Suprapubic skin (tissue), 4 donors: Measurements from ENCODE around the gene JPH3. TPM values are rescaled to one million over a fixed set of nuclear protein-coding genes. Genes with fewer than 3 reads are reported as not detected.

Experiments
- DNase-seq, 2 donors: peaks; one replicate each; pipeline ENCODE4 v3.0.0-alpha.2; 2019; ENCODE audit warnings: low spot score in 2 of 2
- H3K27ac ChIP-seq: fragments of 200-600 bp; sonication (generic); one replicate; pipeline ENCODE4 v1.5.1; 2019
- H3K27me3 ChIP-seq: fragments of 200-600 bp; sonication (generic); one replicate; pipeline ENCODE4 v1.5.1; 2019
- H3K36me3 ChIP-seq: fragments of 200-600 bp; sonication (generic); one replicate; pipeline ENCODE4 v1.5.1; 2019
- H3K4me1 ChIP-seq: fragments of 200-600 bp; sonication (generic); one replicate; pipeline ENCODE4 v1.5.1; 2019
- H3K4me3 ChIP-seq: fragments of 200-600 bp; sonication (generic); one replicate; pipeline ENCODE4 v1.5.1; 2019; ENCODE audit warnings: mild to moderate bottlenecking
- H3K9me3 ChIP-seq: fragments of 200-600 bp; sonication (generic); one replicate; pipeline ENCODE4 v1.5.1; 2019
- CTCF ChIP-seq, 2 donors: fragments of 200-600 bp in 1 of 2; fragments of 450-650 bp in 1 of 2; sonication (generic) in 1 of 2; IDR thresholded peaks; one replicate each; pipeline ENCODE4 v1.5.1; 2016 to 2019; ENCODE audit warnings: antibody characterized with exemption in 2 of 2, mild to moderate bottlenecking in 1 of 2, moderate library complexity in 1 of 2
- EP300 ChIP-seq: sonication (generic); formaldehyde crosslinking; IDR thresholded peaks from one replicate; pipeline ENCODE4 v1.6.1; 2017; ENCODE audit warnings: antibody characterized with exemption
- POLR2A ChIP-seq, 2 donors: fragments of 450-650 bp; IDR thresholded peaks; one replicate each; pipeline ENCODE4 v1.6.1; 2017; ENCODE audit warnings: antibody characterized with exemption in 2 of 2, mild to moderate bottlenecking in 2 of 2, moderate library complexity in 2 of 2
- POLR2AphosphoS5 ChIP-seq, 3 donors: sonication (generic); formaldehyde crosslinking; IDR thresholded peaks; one replicate each; pipeline ENCODE4 v1.6.1; 2017; ENCODE audit warnings: antibody characterized with exemption in 3 of 3
- WGBS: methylation state at CpG from one replicate; pipeline ENCODE4 v1.1.5; 2018; 5-methylcytosine and 5-hydroxymethylcytosine counted together
- total RNA-seq, 4 donors: library from RNA; depleted of rRNA; stranded (reverse); fragments of >200 nt; gene quantifications; one replicate each; pipeline ENCODE4 v1.1.0, GENCODE V29; 2016

JPH3 gene
- total RNA-seq, 4 donors from 2014 or later = not detected

- H3K27me3 ChIP-seq = peaks cover 10% of the 10 kb centered on the region
- TF ChIP-seq POLR2A (IDR thresholded peaks at IDR 0.05) = no peak
- no peak for TF ChIP-seq EP300
- no peak for TF ChIP-seq POLR2AphosphoS5 (IDR thresholded peaks at IDR 0.05)
- no peak for TF ChIP-seq CTCF (IDR thresholded peaks at IDR 0.05)
- no peak for DNase-seq
- H3K4me3 ChIP-seq = no peak overlapping the region
- H3K27ac ChIP-seq = no peak overlapping the region
- WGBS = 60% methylated on average over 2 of the region's 12 CpGs
- no peaks in the 10 kb centered on the region for H3K4me1 ChIP-seq
- no peaks in the 10 kb centered on the region for H3K9me3 ChIP-seq
- peaks cover 24% of the 10 kb centered on the region for H3K36me3 ChIP-seq
Measured at GRCh38 chr16:87692756-87693155, 90.4 kb downstream of the JPH3 start.

GRCh38 chr16:87693827-87694226 lies 91.5 kb downstream of the JPH3 start:
- TF ChIP-seq CTCF (IDR thresholded peaks at IDR 0.05) (no peak), EP300 (no peak), POLR2AphosphoS5 (IDR thresholded peaks at IDR 0.05) (no peak), POLR2A (IDR thresholded peaks at IDR 0.05) (no peak)
- DNase-seq = no peak
- Histone ChIP-seq H3K27ac (no peak overlapping the region), H3K36me3 (peaks cover 26% of the 10 kb centered on the region), H3K4me3 (no peak overlapping the region), H3K9me3 (no peaks in the 10 kb centered on the region), H3K27me3 (peaks cover 5% of the 10 kb centered on the region), H3K4me1 (no peaks in the 10 kb centered on the region)
- 89% methylated on average over 9 of the region's 16 CpGs for WGBS

- Histone ChIP-seq H3K36me3 (peaks cover 27% of the 10 kb centered on the region), H3K27me3 (peaks cover 5% of the 10 kb centered on the region), H3K27ac (no peak overlapping the region), H3K9me3 (no peaks in the 10 kb centered on the region), H3K4me3 (no peak overlapping the region), H3K4me1 (no peaks in the 10 kb centered on the region)
- WGBS = 92% methylated on average over 19 of the region's 20 CpGs
- no peak for DNase-seq
- TF ChIP-seq POLR2A (IDR thresholded peaks at IDR 0.05) = no peak
- TF ChIP-seq EP300 = no peak
- no peak for TF ChIP-seq CTCF (IDR thresholded peaks at IDR 0.05)
- no peak for TF ChIP-seq POLR2AphosphoS5 (IDR thresholded peaks at IDR 0.05)
Measured at GRCh38 chr16:87694441-87695125, 92.3 kb downstream of the JPH3 start.

- Histone ChIP-seq H3K27me3 (peaks cover 5% of the 10 kb centered on the region), H3K27ac (no peak overlapping the region), H3K4me3 (no peak overlapping the region), H3K36me3 (peaks cover 34% of the 10 kb centered on the region), H3K9me3 (no peaks in the 10 kb centered on the region), H3K4me1 (no peaks in the 10 kb centered on the region)
- DNase-seq = no peak
- WGBS = 87% methylated on average over 3 of the region's 12 CpGs
- no peak for TF ChIP-seq EP300
- TF ChIP-seq POLR2AphosphoS5 (IDR thresholded peaks at IDR 0.05) = no peak
- TF ChIP-seq CTCF (IDR thresholded peaks at IDR 0.05) = no peak
- TF ChIP-seq POLR2A (IDR thresholded peaks at IDR 0.05) = no peak
Measured at GRCh38 chr16:87695534-87695933, 93.2 kb downstream of the JPH3 start.

- H3K36me3 ChIP-seq = peaks cover 43% of the 10 kb centered on the region
Measured at GRCh38 chr16:87696726-87697125, 94.4 kb downstream of the JPH3 start.

More at GRCh38 chr16:87696726-87697125, 94.4 kb downstream of the JPH3 start:
- TF ChIP-seq POLR2AphosphoS5 (IDR thresholded peaks at IDR 0.05) = no peak
- TF ChIP-seq CTCF (IDR thresholded peaks at IDR 0.05) = no peak
- no peak for TF ChIP-seq POLR2A (IDR thresholded peaks at IDR 0.05)
- TF ChIP-seq EP300 = no peak
- Histone ChIP-seq H3K27ac (no peak overlapping the region), H3K9me3 (no peaks in the 10 kb centered on the region), H3K27me3 (no peaks in the 10 kb centered on the region), H3K4me1 (no peaks in the 10 kb centered on the region), H3K4me3 (no peak overlapping the region)
- DNase-seq = no peak
- WGBS = 82% methylated on average over 11 of the region's 18 CpGs
